22Rv1 (cell line): Measurements from ENCODE around the gene KRT6C.

ENCODE experiments used
- CTCF ChIP-seq: fragments of 450-650 bp; IDR thresholded peaks from 2 replicates; pipeline ENCODE4 v1.5.1; 2017; ENCODE audit warnings: mild to moderate bottlenecking
- ZFX ChIP-seq: fragments of 450-650 bp; IDR thresholded peaks from 2 replicates; pipeline ENCODE4 v1.6.1; 2017; ENCODE audit warnings: antibody characterized with exemption, borderline replicate concordance

GRCh38 chr12:52444647-52445595, 28.7 kb downstream of the KRT6C start:
- TF ChIP-seq CTCF (no peak), ZFX (no peak)
